ENCODE measurements around the gene ADAMTS16.

GRCh38 chr5:5141625-5142525, 1.7 kb downstream of the ADAMTS16 start:
- TF ChIP-seq CTCF (IDR thresholded peaks at IDR 0.05; ENCODE audit: low read length) (peak; percentile 63), EZH2 (optimal IDR thresholded peaks at IDR 0.05; ENCODE audit: low read depth, low read length) (no peak), EZH2phosphoT487 (IDR thresholded peaks at IDR 0.05; ENCODE audit: low read length) (no peak)

Measured in MM.1S (cell line).